NCI-H146 treated with DMSO at 0.1 percent for 48 hours (cell line): ENCODE measurements around the gene PARD3B.

Experiments
- DNase-seq: peaks from one replicate; lab custom pipeline; 2025; ENCODE audit not compliant: unreplicated experiment; lab: John Stamatoyannopoulos, UW

Gene PARD3B

DNA sequence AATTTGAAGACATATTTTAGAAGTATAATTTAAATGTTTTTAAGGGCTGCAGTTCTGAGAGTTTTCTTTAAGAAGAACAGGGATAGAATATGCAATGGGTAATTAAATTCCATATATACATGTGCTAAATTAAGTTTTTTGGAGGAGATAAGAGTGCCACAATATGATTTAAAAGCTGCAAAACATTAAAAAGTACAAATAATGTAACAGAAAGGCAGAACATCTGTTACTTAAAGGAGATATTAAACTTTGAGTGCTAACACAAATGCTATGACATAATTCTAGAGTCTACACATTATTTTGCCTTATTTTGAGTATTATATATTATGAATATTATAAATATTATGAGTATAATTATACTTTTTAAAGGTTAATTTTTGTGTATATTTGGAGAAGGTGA is 102.4 kb downstream of the PARD3B start:
- no peak for DNase-seq

DNA sequence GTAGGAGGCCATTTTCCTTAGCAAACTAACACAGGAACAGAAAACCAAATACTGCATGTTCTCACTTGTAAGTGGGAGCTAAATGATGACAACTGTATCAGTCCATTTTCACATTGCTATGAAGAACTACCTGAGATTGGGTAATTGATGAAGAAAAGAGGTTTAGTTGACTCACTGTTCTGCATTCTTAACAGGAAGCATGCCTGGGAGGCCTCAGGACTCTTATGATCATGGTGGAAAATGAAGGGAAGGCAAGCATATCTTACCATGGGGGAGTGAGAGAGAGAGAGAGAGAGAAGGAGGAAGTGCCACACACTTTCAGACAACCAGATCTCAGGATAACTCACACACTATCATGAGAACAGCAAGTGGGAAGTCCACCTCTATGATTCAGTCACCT is 105.3 kb downstream of the PARD3B start:
- DNase-seq: no peak

DNA sequence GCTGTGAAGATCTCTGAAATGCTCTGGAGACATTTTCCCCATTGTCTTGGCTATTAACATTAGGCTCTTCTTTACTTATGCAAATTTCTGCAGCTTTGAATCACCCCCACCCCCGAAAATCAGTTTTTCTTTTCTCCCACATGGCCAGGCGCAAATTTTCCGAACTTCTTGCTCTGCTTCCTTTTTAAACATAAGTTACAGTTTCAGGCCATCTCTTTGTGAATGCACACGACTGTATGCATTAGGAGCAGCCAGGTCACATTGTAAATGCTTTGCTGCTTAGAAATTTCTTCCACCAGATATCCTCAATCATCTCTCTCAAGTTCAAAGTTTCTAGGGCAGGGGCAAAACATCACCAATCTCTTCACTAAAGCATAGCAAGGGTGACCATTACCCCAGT is 106.8 kb downstream of the PARD3B start:
- no peak for DNase-seq

DNA sequence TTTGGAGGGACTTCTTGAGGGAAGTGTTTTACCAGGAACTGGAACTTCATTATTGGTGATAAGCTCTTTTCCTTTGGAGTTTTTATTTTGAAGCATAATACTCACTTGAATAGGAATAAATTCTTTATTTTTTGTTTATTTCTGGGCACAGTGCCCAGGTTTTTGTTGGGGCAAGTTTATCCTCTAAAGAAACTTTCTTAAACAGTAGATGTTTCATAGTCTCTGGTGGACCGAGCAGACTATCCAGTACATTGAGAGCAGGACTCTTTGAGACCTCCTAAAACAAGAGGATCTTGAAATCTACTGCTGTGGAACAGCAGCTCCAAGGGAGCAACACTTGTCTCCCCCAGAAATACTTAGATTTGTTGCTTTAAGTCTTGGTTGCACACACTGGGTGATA is 109.4 kb downstream of the PARD3B start:
- DNase-seq: no peak

DNA sequence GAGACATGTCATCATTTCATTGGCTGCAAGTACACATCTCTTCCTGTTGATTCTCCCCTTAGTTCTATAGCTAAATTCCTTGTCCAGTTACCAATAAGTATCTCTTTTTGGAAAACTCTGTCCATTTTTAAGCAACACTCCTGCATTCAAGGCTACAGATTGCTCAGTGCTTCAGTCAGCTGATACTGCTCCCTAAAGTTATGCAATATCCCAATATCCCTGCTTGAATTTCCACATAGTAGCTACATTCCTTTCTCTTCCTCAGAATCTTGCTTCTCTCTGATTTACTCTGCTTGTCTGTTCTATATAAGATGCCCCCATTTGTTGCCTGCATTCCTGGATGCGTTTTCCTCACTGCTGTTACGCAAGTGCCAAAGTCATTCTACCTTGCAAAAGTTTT is 109.8 kb downstream of the PARD3B start:
- no peak for DNase-seq

DNA sequence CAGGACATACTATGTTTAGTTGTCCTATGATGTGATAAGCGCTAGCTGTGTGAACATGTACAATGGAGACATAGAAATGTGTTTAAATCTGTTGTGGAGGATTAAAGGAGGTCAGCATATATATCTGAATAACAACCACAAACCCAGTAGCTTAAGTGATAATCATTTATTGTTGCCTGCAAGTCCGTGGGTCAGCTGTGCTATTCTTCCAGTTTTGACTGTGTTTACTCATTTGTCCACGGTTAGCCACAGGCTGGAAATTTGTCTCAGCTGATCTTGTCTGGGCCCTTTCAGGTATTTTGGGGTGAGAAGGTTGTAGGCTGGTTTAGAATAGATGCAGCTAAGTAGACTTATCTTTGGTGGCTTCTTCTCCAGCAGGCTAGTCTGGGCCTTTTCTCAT is 110.4 kb downstream of the PARD3B start:
- DNase-seq: no peak

DNA sequence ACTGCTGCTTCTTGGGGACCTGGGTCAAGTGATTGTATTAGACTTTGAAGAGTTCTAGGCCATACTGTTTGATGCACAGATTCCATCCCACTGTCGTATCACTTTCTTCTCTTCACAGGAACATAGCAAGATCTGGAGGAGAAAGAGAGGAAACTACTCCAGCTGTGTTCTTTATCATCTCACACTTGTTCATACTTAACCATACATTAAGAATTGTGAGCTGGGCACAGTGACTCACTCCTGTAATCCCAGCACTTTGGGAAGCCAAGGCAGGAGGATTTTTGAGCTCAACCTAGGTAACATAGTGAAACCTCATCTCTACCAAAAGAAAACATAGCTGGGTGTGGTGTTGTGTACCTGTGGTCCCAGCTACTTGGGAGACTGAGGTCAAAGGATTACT is 111.7 kb downstream of the PARD3B start:
- DNase-seq: no peak

DNA sequence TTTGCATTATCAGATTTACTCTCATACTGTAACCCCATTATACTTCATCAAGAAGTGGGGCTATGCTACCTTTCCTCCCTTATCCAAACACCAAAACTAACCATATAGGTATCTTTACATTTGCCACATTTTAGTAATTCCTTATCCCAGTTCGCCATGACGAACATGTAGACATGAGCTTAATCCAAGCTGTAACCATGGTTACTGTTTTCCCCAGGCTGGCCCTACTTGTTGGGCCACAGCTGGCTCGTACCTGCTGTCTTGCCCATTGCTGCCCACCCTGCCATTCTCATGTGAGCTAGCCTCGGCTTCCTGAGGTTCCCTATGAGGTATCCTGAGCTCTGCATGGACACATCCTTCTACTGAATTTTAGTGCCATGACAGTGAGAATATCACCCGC is 117.7 kb downstream of the PARD3B start:
- DNase-seq: no peak

DNA sequence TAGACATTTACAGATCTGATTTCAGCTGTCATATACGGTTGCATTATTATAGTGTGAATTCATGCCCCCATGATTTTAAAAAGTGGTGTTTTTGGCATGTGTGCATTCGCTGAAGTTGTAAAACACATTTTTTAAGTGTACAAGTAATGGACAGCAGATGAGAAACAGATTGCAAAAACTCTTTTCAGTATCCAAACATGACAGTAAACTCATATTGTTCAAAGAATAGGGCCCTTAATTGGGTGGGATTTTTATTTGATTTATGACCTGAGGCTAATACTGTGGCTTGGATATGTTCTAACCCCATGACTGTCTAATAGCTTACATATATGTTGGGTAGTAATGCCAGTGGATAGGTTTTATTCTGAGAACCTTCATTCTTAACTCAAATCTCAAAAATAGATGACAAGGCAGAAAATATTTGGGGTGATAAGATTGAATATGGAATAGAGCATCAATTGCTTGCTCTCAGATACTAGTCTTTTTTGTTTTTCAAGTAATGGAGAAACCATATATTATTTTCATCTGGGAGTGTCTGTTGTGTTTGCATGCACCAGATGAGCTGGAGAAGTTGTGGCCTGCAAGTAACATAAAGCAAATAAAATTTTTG is 118.6 kb downstream of the PARD3B start:
- DNase-seq: no peak

DNA sequence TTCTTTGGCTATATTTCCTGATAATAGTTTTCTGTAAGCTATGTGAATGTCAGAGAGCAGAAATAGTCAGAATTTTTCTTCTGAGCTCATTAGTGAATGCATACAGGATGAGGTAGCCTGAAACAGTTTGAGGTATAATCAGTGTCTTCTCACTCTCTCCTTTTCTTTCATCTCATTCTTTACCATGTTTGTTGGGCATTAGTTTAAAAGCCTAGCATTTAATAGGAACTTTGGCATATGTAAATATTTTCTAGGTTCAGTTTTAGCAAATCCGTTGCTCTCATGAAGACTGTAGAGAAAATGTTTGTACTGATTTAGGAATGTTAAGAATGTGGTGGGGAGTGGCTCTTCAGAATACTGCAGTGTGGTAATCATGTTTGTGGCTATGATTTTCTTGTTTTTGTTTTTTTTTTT is 119.4 kb downstream of the PARD3B start:
- DNase-seq: no peak

DNA sequence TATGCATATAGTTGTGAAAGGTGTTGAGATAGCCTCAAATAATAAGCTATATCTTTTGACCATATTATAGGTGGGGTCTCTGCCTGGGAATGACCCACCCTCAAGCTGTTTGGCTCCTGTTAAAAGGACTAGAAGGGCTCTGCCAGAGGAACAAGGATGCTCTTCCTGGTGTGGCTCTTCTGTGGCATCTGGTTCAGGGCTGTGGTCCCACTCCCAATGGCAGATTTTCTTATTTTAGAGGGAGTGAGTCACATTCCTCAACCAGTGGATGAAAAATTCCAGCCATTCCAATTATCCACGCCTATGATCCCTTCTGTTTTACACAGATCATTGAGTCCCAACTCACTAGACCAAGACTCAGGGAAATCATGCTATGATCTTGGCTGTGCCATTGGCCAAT is 119.9 kb downstream of the PARD3B start:
- DNase-seq: no peak

DNA sequence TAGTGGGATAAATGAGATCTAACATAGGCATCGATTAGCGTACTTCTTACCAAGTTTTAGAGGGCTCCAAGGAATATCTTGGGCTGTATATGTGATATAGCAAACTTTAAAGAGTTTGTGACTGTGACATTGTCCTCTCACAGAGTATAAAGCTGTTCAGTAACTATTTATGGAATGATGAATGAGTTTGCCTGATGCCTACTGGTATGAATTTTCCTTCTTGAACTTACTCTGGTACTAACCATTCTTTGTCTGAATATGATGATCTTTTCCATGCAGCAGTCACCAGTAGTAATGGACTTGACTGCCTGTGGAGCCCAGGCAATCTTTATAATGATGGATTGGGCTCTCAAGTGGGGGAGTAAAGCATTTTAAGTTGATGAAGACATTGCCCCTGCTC is 120.5 kb downstream of the PARD3B start:
- DNase-seq: no peak

DNA sequence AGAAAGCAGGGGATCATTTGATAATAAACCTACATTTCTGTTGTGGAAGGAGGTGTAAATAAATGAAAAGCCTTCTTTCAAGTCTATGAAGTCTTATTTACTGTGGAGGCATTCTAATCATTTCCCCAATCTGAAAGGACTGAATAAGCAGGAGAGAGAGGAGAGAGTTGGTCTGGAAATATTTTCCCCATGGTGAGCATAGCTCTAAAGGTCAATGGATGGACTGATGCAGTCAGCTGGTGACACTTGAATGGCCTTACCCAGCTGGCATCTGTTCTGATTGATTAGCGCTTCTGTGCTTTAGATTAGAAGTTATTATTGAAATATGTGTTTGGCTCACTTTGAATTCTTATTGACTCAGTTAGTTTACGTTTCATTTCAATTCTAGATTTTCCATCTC is 122.7 kb downstream of the PARD3B start:
- DNase-seq: no peak

DNA sequence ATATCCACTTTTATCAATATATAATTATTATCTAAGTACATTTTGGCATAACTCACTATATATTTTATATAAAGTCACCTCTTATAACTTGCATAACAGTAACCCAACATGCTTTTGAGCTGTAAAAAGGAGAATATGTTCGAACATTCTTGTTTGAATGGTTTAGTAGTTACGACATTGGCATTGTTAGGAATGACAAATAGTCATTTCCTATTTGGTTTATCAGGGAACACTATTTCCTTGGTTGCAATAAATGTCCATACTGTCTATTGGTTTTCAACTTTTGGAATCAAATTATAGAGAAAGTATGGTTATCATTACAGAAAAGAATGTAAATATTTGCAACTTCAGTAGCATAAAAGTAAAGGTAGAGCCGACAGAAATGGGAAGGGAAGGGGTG is 124.1 kb downstream of the PARD3B start:
- DNase-seq: no peak

DNA sequence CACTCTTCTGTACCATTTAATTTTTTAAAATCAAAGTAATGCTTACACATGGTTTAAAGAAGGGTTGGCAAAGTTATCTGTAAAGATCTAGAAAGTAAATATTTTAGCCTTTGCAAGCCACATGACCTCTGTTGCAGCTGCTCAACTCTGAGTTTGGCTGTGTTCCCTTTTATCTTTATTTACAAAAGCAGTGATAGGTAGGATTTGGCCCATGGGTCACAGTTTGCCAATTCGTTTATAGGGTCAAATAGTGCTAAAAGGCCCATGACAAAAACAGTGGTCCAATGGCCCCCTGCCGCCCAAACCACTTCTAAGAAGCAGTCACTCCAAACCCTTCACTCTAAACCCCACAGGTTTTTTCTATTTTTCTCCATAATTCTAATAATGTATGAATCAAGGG is 124.8 kb downstream of the PARD3B start:
- no peak for DNase-seq

DNA sequence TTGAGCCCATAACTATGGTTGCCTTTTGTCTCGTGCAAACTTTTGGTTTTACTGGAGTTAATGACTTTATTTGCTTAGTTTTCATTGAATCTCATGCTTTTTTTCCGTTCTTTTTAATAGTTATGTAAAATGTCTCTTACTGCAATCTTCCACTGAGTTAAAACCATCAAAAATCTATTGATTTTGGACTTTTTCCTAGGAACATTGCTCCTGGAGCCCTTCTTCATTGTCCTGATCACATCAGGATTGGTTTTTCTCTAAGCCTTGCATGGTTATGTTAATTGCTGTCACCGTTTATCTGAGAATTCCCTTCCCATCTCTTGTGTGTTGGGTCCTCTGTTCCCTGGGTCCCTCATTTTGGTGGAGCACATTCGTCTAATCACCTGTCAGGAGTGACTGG is 125.5 kb downstream of the PARD3B start:
- DNase-seq: no peak

DNA sequence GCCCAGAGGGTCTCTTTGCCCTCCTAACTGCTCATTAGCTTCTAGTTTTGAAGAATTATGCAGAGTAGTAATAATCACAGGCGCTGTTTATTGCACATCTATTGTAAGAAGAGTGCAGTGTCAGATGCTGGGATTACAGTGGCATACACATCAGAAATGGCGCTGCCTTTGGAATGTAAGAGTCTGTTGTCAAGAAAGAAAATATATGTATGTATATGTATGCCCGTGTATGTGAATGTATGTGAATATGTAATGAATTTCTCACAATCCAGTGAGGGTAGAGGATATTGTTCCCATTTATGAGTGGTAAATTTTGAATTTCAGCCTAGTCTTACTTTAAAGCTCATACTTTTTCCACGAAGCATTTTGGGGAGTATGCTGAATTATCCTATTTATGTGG is 127.5 kb downstream of the PARD3B start:
- no peak for DNase-seq

DNA sequence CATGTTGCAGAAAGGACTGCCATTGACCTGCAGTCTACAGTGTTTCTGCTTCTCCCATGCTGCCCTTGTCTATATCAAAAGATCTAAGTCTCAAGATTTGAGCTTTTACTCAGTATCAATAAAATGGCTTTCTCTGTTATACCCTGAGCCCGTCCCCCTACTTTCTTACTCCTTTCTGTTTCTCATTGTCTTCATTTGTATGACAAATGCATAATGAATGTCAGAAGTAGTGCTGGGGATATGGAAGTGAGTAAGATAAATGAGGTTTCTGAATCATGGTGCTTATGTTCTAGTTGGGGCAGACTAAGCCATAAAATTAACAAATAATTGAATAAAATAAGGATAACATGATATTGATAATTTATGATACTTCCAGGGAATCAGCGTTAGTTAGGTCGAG is 128.6 kb downstream of the PARD3B start:
- DNase-seq: no peak

DNA sequence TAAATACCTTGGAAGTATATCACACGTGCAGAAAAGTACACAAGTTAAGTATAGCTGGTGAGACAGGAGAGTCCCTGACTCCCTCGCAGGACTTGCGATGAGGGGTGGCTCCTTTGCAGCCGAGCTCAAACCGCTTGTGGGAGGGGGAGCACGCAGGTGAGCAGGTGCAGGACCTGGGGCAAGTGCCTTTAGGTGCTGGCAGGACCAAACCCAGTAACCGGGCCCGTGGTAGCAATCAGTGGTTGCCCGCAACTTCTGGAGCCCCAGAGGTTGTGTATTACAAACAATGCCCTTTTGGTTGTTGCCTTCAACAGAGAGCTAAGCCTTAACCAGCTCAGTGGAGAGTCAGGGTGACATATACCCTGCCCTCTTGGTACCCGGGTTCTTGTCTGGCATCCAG is 132.8 kb downstream of the PARD3B start:
- DNase-seq: no peak

DNA sequence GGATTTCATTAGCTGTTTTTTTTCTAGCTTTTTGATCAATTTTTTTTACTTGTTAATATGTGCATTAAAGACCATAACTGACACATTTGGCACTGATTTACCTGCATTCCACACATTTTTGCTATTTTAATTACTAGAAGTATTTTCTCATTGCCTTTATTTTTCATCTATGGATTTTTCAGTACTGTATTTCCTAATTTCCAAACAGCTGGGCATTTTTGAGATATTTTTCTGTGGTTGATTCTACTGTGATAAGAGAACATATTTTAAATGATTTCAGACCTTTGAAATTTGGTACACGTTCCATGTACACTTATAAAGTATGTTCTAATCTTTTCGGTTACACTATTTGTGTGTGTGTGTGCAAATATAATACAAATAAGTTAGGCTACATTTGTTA is 135.3 kb downstream of the PARD3B start:
- no peak for DNase-seq

DNA sequence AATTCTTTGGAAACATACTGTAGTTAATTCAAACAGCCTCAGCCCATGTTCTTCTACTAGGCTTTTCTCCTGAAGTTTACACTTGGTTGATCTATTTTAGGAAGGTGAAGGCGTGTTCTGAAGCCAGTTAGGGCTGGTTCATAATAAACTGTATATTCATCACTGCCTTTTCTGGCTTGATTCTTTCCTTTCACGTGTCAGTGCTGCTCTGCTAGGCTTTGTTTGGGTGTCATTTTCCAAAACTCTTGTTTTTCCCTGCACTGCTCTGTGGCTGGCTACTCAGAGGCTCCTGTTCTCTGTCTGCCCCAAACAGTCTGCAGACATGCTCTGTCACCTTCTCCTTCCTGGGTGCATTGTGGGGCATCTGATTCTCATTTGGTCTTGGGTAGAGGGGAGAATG is 136.1 kb downstream of the PARD3B start:
- no peak for DNase-seq

DNA sequence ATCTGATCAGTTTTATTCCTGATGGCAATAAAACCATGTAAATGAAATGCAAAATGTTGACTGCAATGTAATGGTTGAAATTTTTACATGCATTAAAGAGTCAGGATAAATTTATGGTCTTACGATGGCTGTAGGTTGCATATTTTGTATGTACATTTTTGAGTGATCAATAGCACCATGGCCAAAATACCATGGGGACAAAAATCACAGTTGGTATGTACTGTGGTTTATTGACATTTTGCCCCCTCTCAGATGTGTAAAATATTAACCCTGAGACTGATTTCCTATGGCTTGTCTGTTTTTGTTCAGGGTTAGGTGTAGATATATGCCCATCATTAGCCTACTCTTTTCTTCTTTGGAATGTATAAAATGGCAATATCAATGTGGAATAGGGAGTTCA is 138.1 kb downstream of the PARD3B start:
- DNase-seq: no peak

DNA sequence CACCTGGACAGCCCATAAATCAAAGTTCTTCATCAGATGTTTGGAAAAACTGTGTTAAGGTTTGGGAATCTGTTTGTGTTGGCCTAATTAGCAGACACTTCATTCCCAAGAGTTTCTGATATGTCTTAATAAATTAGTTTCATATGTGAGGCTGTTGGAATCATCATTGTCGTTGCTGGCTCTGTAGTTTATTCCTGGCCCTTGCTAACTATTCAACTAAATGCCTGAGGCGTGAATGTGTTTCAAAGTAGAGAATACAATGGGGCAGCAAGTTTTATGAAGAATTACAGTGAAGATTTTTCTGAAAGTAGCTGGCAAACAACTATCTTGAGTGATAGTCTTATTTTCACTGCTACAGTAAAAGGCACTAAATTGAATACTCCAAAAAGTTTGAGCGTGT is 141.1 kb downstream of the PARD3B start:
- DNase-seq: no peak

DNA sequence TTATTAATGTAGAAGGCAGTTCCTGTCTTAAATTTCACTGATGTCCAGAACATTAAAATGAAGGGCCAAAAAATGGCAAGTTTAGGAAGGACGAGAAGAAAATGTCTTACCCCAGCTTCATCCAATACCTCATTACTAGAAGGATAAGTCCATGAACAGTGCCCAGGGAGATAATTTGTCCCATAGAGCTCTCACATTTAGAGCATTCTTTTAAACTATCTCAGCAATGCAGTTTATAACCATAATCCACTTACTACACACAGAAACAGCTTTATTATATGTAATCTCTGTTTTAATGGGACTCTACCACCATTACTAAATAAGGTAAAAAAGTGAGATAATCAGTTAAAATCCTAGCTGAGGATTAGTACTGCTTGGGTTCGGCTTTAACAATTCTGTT is 142.5 kb downstream of the PARD3B start:
- DNase-seq: no peak
